Measurements from ENCODE around the gene DDX60.
"Not testable (repeated sequence)": the region's sequence is repeated elsewhere in the genome, so short reads cannot be mapped to it uniquely, and the experiment has no call there.

The DDX60 gene

GRCh38 chr4:168303430-168303829, 15.1 kb downstream of the DDX60 start:
- not testable (repeated sequence) for DNase-seq

GRCh38 chr4:168293386-168293975, 25.1 kb downstream of the DDX60 start:
- no peak for DNase-seq

DNA sequence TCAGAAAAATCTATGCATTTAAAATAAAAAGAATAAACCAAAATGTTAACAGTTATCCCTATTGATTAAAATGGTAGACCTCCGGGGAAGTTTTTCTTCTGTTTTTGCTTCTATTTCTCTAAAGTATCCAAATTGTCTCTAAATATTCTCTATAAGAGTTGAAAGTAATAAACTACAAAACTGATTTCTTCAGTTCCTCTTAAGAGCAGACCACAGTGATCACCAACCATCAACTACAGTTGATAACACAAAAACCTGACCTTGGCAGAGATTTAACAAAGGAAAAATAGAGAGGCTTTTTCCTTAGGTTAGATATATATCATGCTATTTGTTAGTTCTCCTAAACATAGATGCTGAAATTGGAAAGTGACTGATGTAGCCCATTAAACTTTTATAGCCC, 27.3 kb downstream of the DDX60 start:
- DNase-seq, result no peak

DNA sequence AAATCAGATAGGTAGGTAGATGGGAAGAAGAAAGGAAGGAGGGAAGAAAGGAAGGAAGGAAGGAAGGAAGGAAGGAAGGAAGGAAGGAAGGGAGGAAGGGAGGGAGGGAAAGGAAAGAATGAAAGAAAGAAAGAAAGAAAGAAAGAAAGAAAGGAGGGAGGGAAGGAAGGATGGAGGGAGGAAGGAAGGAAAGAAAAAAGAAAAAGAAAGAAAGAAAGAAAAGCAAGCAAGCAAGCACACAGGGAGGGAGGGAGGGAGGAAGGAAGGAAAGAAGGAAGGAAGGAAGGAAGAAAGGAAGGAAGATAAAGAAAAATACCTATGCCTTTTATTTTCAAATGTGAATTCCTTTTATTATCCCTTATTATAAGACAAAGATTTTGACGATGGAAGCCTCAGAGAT, 32.7 kb downstream of the DDX60 start:
- DNase-seq, result not testable (repeated sequence)

GRCh38 chr4:168279556-168279955, 39.0 kb downstream of the DDX60 start:
- no peak for DNase-seq

DNA sequence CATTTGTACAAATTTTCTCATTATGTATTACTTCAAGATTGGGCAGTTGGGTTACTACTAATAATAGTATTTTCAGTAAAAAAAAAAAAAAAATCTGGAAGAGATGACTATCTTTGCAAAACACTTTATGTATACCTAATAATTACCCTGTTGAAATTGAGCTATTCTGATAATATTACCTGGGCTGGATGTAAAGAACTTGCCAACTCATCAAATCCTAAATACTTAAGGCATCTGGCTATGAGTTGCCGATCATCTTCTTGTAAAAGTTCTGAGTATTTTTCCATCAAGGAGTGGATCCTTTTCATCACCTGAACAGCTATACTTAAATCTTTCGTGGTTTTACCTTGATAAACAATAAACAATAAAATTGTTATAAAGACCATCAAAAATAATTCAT, 42.7 kb downstream of the DDX60 start:
- no peak for DNase-seq

- DNase-seq, result no peak
Measured at GRCh38 chr4:168274871-168275270, 43.7 kb downstream of the DDX60 start.

- no peak for DNase-seq
Measured at GRCh38 chr4:168273838-168274237, 44.7 kb downstream of the DDX60 start.

GRCh38 chr4:168272488-168272887, 46.1 kb downstream of the DDX60 start:
- DNase-seq, result no peak

DNA sequence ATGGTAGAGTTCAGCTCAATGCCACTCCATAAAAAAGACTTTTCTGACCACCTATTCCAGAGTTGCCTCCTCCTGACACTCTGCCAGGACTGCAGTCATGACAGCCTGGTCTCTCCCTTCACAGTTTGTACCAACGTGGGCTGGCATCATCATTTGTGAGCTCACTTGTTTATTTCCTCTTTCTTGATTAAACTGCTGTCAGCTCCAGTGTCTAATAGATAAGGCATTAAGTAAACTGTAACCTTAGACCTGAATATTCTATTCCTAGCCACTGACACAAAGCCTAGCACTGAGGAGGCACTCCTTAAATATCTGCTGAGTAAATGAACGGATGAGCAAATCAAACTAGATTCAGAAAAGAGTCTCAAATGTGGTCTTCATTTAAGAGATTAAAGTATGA, 48.7 kb downstream of the DDX60 start:
- no peak for DNase-seq

DNA sequence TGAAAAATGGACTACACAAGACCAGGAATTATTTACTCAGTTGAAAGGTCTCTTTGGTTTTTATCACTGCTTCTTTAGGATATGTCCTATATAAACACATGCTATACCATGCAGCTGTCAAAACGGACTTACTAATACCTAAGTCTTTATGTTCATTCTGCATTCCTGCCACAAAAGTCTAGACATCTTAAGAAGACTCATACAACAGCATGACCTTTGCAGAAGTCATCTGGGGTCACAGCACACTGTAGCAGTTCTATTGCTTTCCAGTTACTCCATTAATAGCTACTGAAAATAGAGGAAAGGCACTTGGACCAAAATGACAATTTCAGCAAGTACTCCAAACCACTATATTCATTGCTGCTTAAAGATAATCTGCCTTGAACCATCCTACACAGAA, 53.2 kb downstream of the DDX60 start:
- peak; percentile 42 for DNase-seq

- peak; percentile 7 for DNase-seq
Measured at GRCh38 chr4:168264903-168265302, 53.6 kb downstream of the DDX60 start.

DNA sequence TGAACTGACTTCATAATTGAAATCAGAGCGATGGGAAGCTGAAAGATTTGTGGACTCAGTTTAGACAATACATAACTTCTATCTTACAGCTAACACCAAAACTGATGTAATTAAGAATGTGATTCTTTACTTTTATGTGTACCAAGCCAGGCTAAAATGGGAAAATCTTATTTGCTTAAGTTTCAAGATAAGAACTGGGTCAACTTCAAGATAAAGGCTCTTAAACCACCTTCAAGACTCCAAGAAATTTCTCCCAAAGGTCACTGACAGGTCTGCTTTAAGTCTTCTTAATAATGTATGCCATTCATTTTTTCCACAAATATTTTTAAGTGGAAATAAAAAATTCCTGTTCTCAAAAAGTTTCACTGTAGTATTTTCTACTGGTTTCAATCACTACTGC, 55.5 kb downstream of the DDX60 start:
- DNase-seq, result no peak

GRCh38 chr4:168259096-168259495, 59.5 kb downstream of the DDX60 start:
- DNase-seq, result no peak

GRCh38 chr4:168257768-168258167, 60.8 kb downstream of the DDX60 start:
- no peak for DNase-seq

DNA sequence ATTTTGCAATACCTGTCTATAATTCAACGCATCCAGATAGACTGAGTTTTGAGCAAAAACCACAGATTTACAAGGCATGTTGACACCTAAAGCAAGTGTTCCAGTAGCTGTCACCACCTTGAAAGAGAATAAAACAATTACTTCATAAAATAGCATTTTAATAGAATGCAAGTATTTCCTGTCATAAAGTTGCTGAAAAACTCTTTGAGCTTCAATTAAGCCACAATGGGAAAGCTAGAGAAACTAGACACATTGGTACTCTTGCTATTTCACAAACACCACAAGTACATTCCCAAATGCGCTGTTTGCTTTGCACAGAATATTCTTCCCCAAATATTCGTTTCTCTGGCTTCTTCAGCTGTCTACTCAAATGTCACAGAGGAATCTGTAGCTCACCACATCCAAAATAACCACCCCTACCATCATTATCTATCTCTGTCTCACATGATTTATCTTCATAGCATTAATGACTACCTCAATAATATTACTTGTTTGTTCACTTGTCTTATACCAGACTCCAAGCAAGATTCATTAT, 70.3 kb downstream of the DDX60 start:
- DNase-seq, result no peak

DNA sequence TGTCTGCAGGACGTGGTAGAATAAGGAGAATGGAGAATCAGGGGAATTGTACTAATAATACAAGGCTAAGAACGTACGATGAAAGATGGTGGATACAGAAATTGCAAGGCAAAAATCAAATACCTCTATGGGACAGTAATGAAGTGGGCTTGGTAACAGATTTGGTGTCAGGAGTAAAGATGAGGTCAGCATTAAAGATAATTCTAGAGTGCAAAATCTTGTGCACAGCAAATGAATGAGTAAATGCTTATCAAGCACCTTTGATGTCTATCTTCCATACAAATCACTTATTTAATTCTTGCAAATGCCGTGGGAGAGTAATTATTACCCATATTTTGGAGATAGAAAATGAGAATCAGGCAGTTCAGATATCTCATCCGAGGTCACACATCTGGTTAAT, 70.9 kb downstream of the DDX60 start:
- no peak for DNase-seq

DNA sequence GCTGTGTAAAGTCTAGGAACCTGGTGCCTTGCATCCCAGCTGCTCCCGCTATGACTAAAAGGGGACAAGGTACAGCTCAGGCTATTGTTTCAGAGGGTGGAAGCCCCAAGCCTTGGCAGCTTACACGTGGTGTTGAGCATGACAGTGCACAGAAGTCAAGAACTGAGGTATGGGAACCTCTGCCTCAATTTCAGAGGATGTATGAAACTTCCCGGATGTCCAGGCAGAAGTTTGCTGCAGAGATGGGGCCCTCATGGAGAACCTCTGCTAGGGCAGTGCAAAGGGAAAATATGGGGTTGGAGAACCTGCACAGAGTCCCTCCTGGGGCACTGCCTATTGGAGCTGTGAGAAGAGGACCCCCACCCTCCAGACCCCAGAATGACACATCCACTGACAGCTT, 76.6 kb downstream of the DDX60 start:
- no peak for DNase-seq

GRCh38 chr4:168240821-168241220, 77.7 kb downstream of the DDX60 start:
- DNase-seq, result no peak

GRCh38 chr4:168221301-168221700, 97.3 kb downstream of the DDX60 start:
- peak; percentile 80 for DNase-seq

GRCh38 chr4:168220893-168221292, 97.7 kb downstream of the DDX60 start:
- DNase-seq, result peak; percentile 23

DNA sequence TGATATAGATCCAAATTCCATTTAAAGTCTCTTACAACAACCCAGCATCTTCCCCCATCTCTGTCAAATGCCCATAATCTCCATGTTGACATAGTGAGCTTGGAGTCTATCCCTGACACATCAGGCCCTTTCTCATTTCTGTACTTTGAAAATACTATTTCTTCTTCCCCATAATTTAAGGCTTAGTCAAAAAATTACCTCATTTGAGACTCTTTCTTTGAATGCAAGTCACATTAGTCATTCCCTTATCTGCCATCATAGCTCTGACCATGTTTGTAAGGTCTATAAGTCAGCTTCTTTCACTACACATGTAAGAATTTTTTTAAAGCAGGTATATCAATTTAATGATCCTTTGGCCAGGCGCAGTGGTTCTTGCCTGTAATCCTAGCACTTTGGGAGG, 99.9 kb downstream of the DDX60 start:
- peak; percentile 88 for DNase-seq

DNA sequence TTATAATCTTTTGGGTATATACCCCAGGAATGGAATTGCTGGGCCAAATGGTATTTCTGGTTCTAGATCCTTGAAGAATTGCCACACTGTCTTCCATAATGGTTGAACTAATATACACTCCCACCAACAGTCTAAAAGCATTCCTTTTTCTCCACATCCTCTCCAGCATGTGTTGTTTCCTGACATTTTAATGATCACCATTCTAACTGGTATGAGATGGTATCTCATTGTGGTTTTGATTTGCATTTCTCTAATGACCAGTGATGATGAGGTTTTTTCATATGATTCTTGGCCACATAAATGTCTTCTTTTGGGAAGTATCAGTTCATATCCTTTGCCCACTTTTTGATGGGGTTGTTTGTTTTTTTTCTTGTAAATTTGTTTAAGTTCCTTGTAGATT, 105.0 kb downstream of the DDX60 start:
- DNase-seq, result not testable (repeated sequence)

DNA sequence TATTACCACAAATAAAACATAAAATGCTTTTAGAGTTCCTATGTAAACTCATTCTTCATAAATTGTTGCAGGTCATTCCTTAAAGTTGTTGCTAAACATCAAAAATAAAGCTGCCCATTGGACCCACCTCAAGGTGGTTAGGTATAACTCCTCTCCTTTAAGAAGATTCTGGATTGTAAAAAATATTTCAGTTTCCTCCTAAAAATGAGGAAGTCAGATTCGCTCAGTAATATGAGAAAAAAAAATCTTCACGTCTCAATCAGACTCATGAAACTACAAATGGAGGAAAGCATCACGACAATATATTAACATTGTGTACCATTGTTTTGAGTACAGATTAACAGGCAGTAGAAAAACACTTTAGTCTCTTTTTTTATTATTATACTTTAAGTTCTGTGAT, 105.9 kb downstream of the DDX60 start:
- no peak for DNase-seq

DNA sequence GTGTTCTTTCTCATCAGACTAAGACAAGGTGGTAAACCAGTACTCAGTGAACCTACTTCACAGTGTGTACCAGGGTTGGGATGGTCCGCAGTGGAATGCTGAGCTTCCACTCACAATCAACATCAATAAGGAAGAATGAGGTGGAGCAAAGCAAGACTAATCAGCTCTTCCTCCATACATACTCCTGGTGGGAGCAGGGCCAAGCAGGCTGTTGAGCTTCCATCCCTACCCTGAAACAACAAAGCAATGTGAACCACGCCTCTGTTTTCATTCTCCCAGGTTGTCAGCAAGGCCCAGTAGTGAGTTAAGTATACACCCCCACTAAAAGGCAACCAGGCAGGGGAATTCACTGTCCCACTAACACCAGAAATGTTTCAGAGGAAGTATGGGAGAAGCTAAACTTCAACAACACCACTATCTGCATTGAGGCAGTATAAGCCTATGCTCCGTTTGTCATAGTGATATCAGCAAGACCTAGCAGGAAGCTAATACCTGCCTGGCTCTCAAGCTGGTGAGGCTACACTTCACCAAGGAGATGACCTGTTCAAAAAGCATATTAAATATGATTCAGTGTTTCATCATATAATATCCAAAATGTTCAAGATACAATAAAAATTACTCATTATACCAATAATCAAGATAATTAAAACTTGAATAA, 109.5 kb downstream of the DDX60 start:
- no peak for DNase-seq
